Tibial artery (tissue), 4 donors: ENCODE results near the gene KRTAP5-5.
A peak's percentile ranks its signal among the peaks of the same experiment; 100 is the strongest.

ENCODE experiments used
- DNase-seq, 2 donors: peaks; one replicate each; pipeline ENCODE4 v3.0.0-alpha.2; 2019
- H3K27ac ChIP-seq, 2 donors: fragments of 200-600 bp; sonication (generic) in 1 of 2; 1 replicate in 1 of 2; 2 replicates in 1 of 2; pipeline ENCODE4 v1.5.1; 2018 to 2019; ENCODE audit warnings: mild to moderate bottlenecking in 1 of 2
- H3K27me3 ChIP-seq, 2 donors: fragments of 200-600 bp; sonication (generic) in 1 of 2; one replicate each; pipeline versions ENCODE4 v1.5.1 to v1.6.0; 2016 to 2019
- H3K36me3 ChIP-seq, 3 donors: fragments of 200-600 bp; sonication (generic) in 2 of 3; one replicate each; pipeline ENCODE4 v1.5.1; 2016 to 2019; ENCODE audit warnings: mild to moderate bottlenecking in 2 of 3
- H3K4me1 ChIP-seq, 4 donors: fragments of 200-600 bp; sonication (generic) in 2 of 4; 1 replicate in 3 of 4; 2 replicates in 1 of 4; pipeline ENCODE4 v1.5.1; 2016 to 2019
- H3K4me3 ChIP-seq, 2 donors: fragments of 200-600 bp; sonication (generic) in 1 of 2; 1 replicate in 1 of 2; 2 replicates in 1 of 2; pipeline ENCODE4 v1.5.1; 2018 to 2019; ENCODE audit warnings: mild to moderate bottlenecking in 2 of 2
- H3K9me3 ChIP-seq, 3 donors: fragments of 200-600 bp; sonication (generic) in 1 of 3; one replicate each; pipeline ENCODE4 v1.5.1; 2016 to 2019
- CTCF ChIP-seq, 2 experiments: fragments of 200-600 bp in 1 of 2; fragments of 450-650 bp in 1 of 2; IDR thresholded peaks; one replicate each; pipeline ENCODE4 v1.5.1; 2017 to 2019; ENCODE audit warnings: antibody characterized with exemption in 2 of 2, mild to moderate bottlenecking in 1 of 2, moderate library complexity in 1 of 2
- intact Hi-C: fragments of 100-400 bp; cut with DNase I; formaldehyde crosslinking; loops from one replicate; pipeline ENCODE4 v1.15.0; 2023; ENCODE audit warnings: low total_unique reads

The KRTAP5-5 gene

GRCh38 chr11:1608363-1608762 is 21.2 kb upstream of the KRTAP5-5 start, which contains the start of gene KRTAP5-3:
Gene KRTAP5-3, minus strand, starts transcription at chr11:1608463. Its CDS starts 78 bp downstream, at chr11:1608385.
- no peak for TF ChIP-seq CTCF (IDR thresholded peaks at IDR 0.05)
- H3K9me3 ChIP-seq: no peaks in the 10 kb centered on the region
- no peak within 1 kb of the TSS for H3K4me3 ChIP-seq
- intact Hi-C loops: no loop called here
- peak in 1 of 2 donors; percentile 27 for DNase-seq
- peaks cover 0 to 41% of the 10 kb centered on the region in 2 donors for H3K27me3 ChIP-seq
- no peak within 1 kb of the TSS for H3K27ac ChIP-seq
- H3K4me1 ChIP-seq: no peaks in the 10 kb centered on the region
- H3K36me3 ChIP-seq: no peaks in the 10 kb centered on the region

GRCh38 chr11:1618231-1618630 is 11.3 kb upstream of the KRTAP5-5 start:
- no peak for TF ChIP-seq CTCF (IDR thresholded peaks at IDR 0.05)
- Histone ChIP-seq H3K4me3 (no peak overlapping the region), H3K4me1 (no peaks in the 10 kb centered on the region), H3K36me3 (no peaks in the 10 kb centered on the region), H3K27ac (no peak overlapping the region), H3K9me3 (no peaks in the 10 kb centered on the region), H3K27me3 (peaks cover 0 to 29% of the 10 kb centered on the region in 2 donors)
- intact Hi-C loops: no loop called here
- no peak for DNase-seq

- H3K4me3 ChIP-seq: no peak overlapping the region
- peaks cover 0 to 32% of the 10 kb centered on the region in 2 donors for H3K27me3 ChIP-seq
- H3K4me1 ChIP-seq: no peaks in the 10 kb centered on the region
- TF ChIP-seq CTCF (IDR thresholded peaks at IDR 0.05): no peak
- H3K27ac ChIP-seq: no peak overlapping the region
- peak in 1 of 2 donors; percentile 24 for DNase-seq
- H3K36me3 ChIP-seq: no peaks in the 10 kb centered on the region
- intact Hi-C loops: no loop called here
- H3K9me3 ChIP-seq: no peaks in the 10 kb centered on the region
Observed at GRCh38 chr11:1619449-1619848, 10.1 kb upstream of the KRTAP5-5 start.

- no peak for DNase-seq
- Histone ChIP-seq H3K4me3 (no peak within 1 kb of the TSS), H3K27me3 (peaks cover 0 to 23% of the 10 kb centered on the region in 2 donors), H3K27ac (no peak within 1 kb of the TSS), H3K9me3 (no peaks in the 10 kb centered on the region), H3K36me3 (no peaks in the 10 kb centered on the region), H3K4me1 (no peaks in the 10 kb centered on the region)
- no peak for TF ChIP-seq CTCF (IDR thresholded peaks at IDR 0.05)
- intact Hi-C loops: loop anchor here (10.0 kb wide), 1 partner anchor 77 kb away; no protein-coding TSS in a partner anchor
Observed at GRCh38 chr11:1622086-1622485, 7.5 kb upstream of the KRTAP5-5 start, which contains the start of gene KRTAP5-4. Gene KRTAP5-4, minus strand, starts transcription at chr11:1622138. Its CDS starts 45 bp downstream, at chr11:1622093.

- peaks cover 0 to 30% of the 10 kb centered on the region in 2 donors for H3K27me3 ChIP-seq
- no peaks in the 10 kb centered on the region for H3K36me3 ChIP-seq
- DNase-seq: peak in 1 of 2 donors; percentile 56
- intact Hi-C loops: loop anchor here (10.0 kb wide), 1 partner anchor 79 kb away; no protein-coding TSS in a partner anchor
- no peak overlapping the region for H3K27ac ChIP-seq
- no peak for TF ChIP-seq CTCF (IDR thresholded peaks at IDR 0.05)
- no peaks in the 10 kb centered on the region for H3K4me1 ChIP-seq
- H3K4me3 ChIP-seq: no peak overlapping the region
- H3K9me3 ChIP-seq: no peaks in the 10 kb centered on the region
Observed at GRCh38 chr11:1623716-1624115, 5.9 kb upstream of the KRTAP5-5 start.
